Stimulated activated CD8-positive, alpha-beta memory T cell treated with anti-CD3 and anti-CD28 coated beads, Interleukin-2, amount 100 ng/mL, for 48 hours (primary cell): Measurements from ENCODE around the gene NUP188.

Experiments used
- DNase-seq, 2 donors: peaks; one replicate each; pipeline ENCODE4 v3.0.0-alpha.2; 2020; ENCODE audit warnings: low read depth in 2 of 2

NUP188 gene

DNA sequence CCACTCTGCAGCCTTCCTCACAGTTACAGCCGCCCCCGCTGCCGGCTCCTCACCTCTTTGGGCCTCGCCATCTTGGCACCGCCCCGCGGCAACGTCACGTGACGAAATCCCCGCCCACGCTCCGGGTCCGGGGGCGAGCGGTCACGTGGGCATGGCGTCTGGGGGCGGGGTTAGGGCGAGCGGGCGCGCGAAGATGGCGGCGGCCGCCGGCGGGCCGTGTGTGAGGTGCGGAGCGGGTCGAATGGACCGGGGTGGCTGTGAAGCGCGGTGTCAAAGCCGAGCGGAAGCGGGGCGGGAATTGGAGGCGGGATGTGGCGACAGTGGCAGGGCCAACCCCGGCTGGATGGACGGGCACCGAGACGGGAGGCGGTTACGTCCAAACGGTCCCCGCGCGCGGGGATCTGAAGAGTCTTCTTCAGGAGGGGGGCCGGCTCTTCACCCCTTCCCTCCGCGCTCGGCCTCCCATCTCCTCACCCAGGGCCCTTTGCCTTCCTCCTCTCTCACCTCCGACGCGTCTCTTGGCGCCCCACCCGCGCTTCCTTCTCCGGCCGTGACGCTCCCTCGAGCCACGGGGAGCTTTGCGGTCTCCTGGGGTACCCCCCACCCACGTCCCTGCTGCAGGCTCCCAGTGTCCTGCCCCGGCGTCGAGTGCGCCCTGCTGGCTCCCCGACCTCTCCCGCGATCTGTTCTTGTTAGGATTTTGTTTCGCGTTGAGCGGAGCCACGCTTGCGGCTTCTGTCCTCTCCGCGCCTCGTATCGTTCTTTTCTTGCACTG lies at the start of gene NUP188, which contains the start of gene DOLK:
NUP188 (plus strand) TSS at position 173 of the 775 bp plus-strand sequence; CDS start at position 194, 21 bp downstream.
DOLK (minus strand) TSS at position 77 of the 775 bp plus-strand sequence. CDS start 300 bp downstream, outside the sequence.
- DNase-seq = peak; percentile 99

DNA sequence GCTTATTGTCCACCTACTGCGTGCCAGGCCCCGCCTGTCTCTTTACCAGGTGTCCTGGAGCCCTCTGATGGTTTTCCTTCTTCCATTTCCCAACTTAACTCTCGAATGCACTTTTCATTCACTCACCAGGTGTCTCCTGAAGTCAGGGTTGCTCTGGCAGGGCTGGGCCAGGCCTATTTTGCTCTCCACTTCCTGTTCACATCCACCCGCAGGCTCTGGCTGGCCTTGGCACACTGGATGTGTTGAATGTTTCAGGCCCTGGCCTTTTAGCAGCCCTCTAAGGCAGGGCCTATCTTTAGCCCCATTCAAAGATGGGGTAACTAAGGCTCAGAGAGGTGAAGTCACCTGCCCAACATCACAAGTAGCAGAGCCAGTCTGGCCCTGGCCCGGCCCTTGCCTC lies 49.1 kb upstream of the NUP188 start:
- DNase-seq = no peak

GRCh38 chr9:128898845-128899565 lies 48.5 kb upstream of the NUP188 start:
- DNase-seq = no peak

DNA sequence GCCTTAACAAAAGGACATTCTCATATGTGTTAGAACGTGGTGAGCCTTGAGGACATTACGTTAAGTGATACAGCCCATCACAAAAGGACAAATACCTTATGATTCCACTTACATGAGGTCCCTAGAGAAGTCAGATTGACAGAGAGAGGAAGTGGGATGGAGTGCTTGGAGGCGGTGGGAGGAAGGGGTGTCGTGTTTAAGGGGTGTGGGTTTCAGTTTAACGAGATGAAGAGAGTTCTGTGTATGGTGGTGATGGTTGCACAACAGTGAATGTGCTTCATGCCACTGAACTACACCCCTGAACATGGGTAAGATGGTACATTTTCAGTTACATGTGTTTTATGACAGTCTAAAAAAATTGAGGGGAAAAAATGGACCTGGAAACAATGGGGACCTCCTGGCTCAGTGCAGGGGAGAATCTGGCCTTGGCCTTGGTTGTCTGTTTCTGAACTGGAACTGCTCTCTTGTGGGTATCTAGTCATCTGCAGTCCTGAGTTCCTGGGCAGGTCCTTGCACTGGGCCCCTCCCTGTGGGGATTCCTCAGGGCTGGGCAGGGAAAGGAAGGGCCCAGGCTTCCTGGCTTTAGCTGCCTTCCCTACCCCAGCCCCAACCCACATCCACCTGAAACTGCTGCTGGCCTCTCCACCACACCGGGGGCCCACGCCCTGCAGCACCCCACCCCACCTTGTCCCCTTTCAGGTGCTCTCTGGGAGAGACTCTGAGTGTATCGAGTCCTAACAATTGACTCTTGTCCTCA lies 47.8 kb upstream of the NUP188 start:
- DNase-seq = no peak

GRCh38 chr9:128901379-128901778 lies 46.1 kb upstream of the NUP188 start:
- no peak for DNase-seq

DNA sequence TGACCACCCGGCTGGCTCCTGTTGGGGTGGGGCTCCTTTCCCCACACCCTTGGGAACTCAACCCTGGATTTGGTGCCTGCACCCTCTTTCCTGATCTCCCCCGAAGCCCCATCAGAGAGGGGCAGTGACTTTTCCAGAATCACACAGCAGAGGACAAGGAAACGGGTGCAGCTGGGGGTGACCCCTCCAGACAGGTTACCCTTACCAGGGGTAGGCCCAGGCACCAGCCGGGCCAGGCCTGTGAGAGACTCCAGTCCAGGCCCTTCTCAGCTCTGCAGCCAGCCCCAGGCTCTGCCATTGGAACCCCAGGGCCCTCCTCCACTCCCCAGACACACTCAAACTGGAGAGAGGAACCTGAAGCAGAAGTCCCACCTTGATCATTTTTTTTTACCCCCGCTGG lies 45.7 kb upstream of the NUP188 start:
- no peak for DNase-seq

GRCh38 chr9:128902351-128903078 lies 45.0 kb upstream of the NUP188 start:
- DNase-seq = peak; percentile 71 to 77

DNA sequence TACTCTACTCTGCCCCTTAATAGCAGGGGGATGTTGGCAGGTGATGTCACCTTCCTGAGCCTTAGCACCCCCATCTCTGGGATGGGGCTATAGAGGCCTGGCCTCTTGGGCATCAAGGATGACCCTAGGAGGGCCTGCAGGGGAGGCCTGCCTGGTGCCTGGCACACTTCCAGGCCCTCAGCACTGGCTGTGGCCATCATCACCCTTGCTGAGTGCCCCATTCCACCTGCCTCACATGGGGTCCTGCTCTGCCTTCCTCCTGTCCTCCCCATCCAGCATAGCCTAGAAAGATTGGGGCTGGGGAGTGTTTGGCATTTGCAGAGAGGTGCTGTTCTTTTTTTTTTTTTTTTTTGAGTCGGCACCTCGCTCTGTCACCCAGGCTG lies 44.4 kb upstream of the NUP188 start:
- no peak for DNase-seq

- DNase-seq = no peak
These were observed 43.5 kb upstream of the NUP188 start for GRCh38 chr9:128903871-128904620.

DNA sequence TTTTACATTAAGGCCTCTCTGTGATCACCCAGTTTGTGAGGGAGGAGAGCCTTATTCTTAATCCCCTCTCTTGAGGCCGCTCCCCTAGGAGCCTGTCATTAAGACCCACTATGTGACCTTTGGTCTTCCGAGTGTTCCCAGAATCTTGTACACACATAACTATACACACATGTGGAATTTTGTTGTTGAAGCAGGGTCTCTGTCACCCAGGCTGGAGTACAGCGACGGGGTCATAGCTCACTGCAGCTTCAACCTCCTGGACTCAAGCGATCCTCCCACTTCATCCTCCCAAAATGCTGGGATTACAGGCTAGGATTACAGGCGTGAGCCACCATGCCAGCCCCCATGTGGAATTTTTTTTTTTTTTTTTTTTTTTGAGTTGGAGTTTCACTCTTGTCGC lies 41.5 kb upstream of the NUP188 start:
- DNase-seq = no peak

GRCh38 chr9:128906741-128907140 lies 40.8 kb upstream of the NUP188 start:
- no peak for DNase-seq

- DNase-seq = no peak
These were observed 39.1 kb upstream of the NUP188 start for GRCh38 chr9:128908372-128908771.

GRCh38 chr9:128909859-128910258 lies 37.6 kb upstream of the NUP188 start:
- no peak for DNase-seq

DNA sequence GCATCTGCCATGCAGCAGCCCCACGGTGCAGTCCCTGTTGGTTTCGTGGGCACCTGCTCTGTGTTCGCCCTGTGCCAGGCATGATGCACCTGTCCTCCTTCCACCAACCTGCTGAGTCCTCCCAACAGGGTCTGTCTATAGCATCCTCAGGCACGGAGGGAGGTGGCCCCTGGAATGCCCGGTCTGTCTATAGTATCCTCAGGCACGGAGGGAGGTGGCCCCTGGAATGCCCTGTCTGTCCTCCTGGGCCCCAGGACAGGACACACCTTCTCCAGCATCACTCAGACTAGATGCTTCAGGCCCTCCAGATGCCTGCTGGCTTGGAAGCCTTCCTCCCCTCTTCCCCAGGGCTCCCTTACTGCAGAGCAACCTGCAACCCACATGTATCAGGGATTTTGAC lies 36.6 kb upstream of the NUP188 start:
- DNase-seq = no peak

GRCh38 chr9:128911529-128912035 lies 35.9 kb upstream of the NUP188 start:
- DNase-seq = no peak

DNA sequence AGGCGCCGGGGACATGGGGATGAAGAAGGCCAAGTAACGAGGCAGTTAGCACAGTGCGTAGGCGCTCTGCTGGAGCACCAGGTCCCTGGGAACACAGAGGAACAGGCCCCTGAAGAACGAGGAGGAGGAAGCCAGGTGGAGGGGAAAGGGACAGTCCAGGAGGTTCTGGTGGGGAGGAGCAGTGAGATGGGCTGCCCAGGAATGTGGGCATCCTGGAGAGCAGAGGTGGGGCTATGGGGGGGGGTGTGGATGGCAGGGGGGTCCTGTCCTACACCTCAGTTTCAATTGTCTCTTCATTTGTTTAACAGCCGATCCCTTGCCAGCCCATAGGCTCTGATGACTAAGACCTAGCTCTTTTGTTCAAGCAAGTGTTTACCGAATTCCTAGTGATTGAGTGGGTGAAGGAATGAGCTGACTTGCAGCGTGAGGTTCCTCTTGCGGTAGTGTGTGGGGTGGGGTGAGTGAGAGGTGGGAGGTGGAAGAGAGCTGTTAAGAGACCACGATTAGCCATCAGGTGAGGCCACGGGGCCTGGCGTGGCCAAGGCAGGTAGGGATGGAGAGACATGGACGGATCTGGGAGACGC lies 35.1 kb upstream of the NUP188 start:
- DNase-seq = no peak

- DNase-seq = no peak
These were observed 34.2 kb upstream of the NUP188 start for GRCh38 chr9:128913048-128913900.

DNA sequence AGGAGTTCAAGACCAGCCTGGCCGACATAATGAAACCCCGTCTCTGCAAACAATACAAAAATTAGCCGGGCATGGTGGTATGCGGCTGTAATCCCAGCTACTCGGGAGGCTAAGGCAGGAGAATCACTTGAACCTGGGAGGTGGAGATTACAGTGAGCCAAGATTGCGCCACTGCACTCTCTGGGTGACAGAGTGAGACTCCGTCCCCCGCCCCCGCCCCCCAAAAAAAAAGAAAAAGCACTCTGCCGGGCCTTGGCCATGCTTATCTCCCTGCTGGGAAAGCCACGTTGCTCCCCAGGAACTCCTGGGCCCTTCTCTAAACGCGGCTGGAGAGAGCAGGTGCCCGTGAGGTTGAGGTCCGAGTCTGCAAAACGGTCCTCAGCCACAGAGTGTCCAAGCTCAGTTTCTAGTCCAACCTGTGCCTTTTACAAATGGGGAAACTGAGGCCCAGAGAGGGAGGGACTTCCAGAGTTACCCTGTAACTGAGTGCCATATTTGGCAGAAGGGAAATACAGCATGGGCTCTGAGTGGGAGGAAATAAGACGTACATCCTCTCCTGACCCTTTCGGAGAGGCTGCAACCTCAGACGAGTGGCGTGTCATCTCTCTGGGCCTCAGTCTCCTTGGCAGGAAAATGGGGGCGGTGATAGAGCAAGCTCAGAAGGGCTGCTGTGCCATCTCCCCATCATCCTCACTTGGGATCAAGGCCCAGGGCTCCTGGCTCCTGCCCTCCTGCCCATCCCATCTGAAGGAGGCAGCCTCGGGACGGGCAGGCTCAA lies 33.3 kb upstream of the NUP188 start:
- no peak for DNase-seq

DNA sequence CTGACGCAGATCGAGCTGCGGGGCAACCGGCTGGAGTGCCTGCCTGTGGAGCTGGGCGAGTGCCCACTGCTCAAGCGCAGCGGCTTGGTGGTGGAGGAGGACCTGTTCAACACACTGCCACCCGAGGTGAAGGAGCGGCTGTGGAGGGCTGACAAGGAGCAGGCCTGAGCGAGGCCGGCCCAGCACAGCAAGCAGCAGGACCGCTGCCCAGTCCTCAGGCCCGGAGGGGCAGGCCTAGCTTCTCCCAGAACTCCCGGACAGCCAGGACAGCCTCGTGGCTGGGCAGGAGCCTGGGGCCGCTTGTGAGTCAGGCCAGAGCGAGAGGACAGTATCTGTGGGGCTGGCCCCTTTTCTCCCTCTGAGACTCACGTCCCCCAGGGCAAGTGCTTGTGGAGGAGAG lies 31.3 kb upstream of the NUP188 start:
- no peak for DNase-seq
